ENCODE measurements around the gene MAPK4.
"Not testable (repeated sequence)": the region's sequence is repeated elsewhere in the genome, so short reads cannot be mapped to it uniquely, and the experiment has no call there.

The MAPK4 gene

DNA sequence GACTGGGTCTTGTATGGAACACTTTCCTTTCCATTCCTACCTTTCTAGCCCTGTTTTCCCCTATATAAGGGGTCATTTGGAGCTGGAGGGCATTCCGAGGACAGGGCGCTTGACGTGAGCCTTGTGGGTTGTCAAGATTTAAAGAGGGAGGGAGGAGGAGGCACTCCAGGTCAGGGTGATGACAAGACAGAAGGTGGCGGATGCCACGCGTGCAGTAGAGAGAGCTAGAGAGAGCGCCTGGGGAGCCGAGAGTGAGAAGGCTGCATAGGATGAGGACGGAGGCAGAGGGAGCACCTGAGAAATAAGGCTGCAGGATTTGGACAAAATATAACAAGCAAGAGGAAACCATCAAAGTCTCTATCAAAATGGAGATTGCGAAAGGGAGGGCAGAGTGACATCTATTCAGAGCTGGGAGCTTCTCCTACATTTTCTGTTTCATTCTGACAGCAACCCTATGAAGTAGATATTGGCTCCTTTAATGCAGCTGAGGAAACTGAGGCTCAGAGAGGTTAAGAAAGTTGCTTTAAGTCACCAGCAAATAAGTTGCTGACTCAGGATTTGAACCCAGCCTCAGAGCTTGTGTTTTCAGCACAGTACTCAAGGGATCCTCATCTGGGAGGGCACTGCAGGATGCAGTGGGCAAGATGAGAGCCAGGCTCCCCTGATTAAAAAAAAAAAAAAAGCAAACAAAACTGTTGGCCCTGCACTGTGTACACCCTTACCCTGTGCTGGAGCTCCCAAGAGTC, 135.7 kb downstream of the MAPK4 start:
- ATAC-seq, result no peak

DNA sequence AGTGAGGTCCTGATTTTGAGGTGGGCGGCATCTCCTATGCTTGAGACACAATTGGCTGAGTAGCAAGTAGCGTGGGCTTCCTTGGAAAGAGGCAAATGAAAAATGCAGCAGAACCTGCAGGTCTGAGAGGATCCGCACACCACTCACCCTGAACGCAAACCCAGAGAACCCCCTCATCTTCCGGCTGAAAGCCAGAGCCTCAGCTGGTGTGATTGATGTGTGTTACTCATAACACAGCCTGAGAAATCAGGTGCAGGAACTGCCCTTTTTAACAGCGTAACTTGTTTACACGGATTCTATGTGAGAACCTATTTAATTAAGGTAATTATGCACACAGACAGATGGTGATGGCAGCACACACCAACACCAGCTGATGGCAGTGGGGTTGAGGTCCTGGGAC, 136.5 kb downstream of the MAPK4 start:
- ATAC-seq, result no peak

DNA sequence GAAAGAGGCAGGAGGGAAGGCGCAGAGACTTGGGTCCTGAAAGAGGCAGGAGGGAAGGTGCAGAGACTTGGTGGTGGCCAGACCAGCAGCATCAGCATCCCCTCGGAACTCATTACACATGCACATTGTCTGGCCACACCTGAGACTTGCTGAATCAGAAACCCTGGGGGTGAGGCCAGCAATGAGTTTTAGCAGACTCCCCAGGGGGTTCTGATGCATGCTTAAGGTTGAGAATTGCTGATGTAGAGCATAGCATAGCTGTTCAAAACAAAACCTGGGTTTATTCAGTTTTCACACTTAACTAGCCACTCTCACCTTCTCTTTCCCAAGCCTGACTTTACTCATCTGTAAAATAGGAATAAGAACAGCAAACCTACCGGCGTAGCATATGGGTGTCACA, 137.0 kb downstream of the MAPK4 start:
- ATAC-seq, result peak in 1 of 2 donors; percentile 24

DNA sequence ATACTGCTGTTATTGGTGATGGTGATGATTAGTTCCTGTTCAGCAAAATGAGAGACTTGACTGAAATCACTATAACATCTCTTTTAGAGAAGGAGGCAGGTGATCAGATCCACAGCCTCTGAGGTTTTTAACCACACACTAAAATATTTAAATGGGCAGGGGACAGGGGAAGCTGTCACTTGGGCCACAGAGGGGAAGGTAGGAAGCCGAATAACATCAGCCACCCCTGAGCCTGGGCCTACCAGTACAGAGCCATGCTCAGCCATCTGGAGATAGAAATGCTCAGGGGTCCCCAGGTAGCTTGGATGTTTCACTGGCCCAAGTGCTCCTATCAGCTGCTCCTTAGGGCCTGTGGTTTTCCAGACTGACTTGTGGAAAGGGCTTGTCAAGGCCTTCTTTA, 137.6 kb downstream of the MAPK4 start:
- ATAC-seq, result no peak

DNA sequence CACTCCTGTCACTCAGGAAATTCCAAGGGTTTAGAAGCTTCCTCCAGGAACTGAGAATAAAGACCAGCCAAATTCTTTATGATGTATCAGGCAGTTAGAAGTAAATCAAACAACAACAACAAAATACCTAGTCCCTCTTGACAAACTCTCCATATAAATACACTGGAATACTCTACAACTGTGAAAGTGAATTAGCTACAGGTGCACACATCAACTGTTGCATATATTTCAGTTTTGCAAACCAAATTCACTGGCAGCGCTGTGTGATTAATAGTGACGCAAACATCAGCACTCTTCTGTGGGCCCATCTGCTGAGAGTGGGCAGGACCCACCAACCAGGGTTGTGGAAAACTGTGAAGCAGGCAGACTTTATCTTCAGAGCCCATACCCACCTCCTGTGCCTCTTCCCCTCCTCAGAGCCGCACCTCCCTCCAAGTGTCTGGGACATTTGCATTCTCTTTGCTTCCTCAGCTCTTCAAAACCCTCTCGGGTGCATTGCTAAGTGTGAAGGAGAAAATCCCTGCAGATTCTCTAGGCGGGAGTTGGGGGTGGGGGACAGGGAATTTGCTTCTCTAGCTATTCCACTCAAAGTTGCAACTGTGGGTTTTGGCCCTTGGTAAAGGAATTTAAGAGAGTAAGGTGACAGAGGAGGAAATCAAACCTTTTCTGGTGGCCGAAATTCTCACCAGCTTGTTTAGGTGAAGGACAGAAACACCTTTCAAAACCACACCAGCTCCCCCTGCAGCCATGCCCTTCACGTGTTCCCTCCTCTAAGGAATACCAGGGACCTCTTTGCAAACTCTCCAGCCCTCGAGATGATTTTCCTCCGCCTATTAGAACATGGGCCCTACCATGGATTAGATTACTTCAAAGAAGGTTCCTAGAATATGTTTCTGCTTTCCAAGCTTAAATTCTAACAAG, 140.6 kb downstream of the MAPK4 start:
- ATAC-seq, result no peak

DNA sequence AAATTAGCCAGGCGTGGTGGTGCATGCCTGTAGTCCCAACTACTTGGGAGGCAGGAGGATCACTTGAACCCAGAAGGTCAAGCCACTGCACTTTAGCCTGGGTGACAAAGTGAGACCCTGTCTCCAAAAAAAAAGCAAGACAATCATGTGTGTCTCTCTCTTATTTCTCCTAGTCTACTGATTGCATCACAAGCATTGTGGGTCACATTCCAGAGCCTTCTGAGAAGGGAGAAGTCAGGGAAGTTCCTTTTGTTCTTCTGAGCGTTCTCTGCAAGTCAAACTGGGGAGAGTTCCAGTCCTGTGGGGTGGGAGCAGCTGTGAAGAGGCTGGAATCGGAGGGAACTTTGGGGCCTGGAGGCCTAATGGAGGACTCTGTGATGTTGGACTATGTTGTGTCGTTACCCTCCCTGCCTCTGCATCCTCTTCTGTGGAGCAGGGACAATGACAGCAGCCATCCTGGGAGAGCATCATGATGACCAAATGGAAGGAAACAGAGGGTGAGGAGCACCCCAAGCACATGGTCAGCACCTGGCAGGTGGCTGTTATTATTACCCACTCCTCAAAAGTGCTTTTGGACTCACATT, 144.6 kb downstream of the MAPK4 start:
- no peak for ATAC-seq

DNA sequence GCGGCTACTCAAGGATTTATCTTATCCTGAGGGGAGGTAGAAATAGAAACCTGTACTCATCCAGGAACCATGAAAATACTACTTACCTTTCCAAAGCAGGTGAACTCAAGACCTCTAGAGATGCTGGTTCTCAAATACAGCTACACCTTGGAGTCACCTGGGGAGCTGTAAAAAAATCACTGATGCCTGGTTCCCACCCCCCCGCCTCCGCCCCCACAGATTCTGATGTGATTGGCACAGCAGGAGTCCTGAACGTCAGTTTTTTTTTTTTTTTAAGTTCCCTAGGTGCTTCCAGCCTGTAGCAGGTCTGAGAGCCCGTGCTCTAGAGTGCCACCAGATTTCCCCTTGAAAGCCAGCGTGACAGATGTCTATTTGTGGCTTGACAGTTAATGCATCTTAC, 146.3 kb downstream of the MAPK4 start:
- no peak for ATAC-seq

DNA sequence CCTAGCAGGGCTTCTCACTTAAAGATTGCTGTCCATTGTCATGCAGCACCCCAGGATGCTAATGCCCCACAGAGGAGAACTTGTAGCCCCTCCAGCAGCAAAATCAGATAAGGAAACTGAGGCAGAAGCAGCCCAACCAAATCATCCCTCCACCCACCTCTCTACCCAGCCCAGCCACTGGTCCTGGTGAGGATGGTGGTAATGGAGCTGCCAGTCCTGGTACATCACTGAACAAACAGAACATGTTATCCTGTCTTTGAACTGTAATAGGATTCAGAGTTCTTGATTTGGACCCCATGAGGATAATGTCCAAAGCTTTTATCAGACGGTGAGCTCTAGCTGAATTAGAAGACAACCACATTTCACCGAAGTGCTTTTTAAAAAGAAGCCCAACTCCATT, 146.8 kb downstream of the MAPK4 start:
- ATAC-seq, result no peak

DNA sequence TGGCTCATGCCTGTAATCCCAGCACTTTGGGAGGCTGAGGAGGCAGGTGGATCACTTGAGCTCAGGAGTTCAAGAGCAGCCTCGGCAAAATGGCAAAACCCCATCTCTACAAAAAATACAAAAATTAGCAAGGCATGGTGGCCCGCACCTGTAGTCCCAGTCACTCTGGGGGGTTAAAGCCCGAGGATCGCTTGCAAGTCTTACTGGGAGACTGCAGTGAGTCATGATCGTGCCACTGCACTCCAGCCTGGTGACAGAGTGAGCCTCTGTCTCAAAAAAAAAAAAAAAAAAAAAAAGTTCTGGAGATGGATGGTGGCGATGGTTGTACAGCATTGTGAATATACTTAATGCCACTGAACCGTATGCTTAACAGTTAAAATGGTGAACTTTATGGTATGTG, 147.4 kb downstream of the MAPK4 start:
- not testable (repeated sequence) for ATAC-seq

DNA sequence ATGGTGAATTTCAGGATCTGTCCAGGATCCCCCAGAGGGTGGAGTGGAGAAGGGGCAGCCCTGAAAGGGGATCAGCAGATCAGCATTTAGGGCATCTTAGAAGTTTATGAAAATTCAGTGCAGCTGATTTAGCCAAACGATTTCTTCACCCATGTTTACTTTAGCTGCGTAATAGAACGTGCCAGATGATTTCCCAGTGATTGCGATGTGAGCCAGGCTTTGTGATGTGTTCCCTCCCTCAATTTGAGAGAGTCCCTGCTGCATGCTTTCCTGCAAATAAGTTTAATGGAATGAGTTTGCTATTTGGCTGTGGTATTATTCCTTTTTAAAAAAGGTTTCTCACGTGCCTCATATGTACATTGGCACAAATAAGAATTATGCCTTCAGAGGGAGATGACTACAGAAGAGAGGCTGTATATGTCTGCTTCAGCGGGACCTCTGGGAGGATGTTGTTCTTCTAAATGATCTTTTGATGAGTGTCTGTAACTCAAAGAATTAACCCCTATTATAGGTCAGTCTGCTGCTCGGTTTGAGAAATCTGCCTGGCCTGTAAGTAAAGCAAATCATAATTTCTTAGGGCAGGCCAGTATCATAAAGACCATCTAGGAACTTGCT, 148.1 kb downstream of the MAPK4 start:
- ATAC-seq, result no peak

DNA sequence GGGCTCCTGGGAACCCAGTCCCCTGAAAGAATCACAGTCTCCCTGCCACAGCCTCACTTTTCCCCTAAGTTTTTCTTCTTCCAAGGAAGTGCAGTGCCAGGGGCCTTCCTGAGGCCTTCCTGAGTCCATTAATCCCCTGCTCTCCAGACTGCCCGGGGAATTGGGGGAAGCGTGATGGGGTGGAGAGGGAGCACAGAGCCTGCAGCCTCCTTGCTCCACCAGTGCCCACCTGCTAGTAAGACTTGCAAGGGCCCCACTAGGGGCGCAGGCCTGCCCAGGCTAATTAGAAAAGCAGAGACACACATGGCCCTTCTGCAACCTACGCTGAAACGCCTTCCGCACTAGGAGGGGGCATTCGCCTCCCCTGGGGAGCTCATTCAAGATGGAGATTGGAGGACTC, 149.3 kb downstream of the MAPK4 start:
- no peak for ATAC-seq

DNA sequence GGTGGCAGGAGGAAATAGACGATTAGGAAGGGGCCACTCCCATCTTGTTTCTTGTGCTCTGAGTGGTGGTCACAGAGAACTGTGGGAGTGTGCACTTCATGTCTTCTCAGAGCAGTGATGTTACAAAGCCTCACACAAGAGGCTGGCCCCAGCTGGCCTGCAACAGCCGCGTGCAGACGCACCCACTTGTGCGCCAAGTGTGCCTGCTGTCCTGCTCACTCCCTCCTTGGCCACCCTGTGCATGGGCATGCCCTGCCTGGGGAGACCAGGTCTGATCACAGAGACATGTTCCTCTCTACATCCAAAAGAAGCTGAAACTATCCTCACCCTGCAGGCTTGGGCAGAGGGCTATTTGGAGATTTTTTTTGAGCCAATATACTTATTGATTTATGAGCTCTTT, 151.5 kb downstream of the MAPK4 start:
- ATAC-seq, result no peak

DNA sequence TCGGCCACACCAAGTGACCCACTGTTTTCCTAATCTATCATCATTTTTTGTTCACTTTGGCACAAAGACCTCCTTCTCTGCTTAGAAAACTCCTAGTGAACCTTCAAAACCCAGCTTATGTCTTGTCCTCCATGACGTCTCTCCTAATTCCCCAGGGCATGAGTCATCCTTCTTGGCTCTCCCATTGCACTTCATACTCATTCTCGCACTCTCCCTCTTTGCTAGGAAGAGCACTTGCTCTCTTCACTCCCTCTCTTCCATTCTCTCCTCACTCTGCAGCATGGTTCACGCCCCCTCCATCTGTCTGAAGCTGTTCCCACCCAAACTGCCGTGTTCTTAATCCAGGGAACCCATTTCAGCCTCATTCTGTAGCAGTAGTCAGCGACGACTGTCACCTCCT, 156.0 kb downstream of the MAPK4 start:
- no peak for ATAC-seq

DNA sequence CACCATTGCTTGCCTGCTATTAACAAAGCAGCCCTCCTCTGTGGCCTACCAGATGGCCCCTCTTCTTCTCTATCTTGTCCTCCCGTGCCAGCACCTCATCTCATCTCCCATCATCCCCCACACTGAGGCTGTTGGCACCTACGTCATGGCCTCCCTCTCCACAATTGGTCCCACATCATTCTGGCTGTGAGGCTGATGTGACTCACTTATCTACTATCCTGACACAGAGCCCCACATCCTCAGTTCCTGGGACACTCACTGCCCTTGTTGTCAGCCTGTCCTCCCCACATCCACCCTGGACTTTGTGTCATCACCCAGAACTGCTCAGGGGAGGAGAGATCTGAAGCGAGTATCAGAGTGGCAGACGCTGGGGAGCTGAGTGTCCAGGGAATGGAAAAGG, 157.0 kb downstream of the MAPK4 start:
- ATAC-seq, result no peak

DNA sequence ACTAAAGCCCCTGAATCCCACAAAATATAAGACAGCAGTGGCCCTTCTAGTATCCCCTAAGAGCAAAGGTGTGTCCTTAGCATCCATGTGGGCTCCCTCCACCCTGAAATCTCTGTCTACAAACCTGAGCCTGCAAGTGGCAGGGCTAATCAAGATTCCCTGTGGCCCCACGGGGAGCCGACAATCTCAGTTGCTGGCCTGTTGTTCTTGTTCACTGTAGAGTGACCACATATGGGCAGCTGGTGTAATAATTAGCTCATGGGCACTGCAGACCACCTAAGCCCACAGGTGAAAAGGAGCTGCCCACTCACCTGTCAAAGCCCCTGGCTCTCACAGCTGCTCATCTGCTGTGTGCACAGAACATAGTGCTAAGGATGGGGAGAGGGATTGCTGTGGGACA, 157.7 kb downstream of the MAPK4 start:
- ATAC-seq, result no peak

DNA sequence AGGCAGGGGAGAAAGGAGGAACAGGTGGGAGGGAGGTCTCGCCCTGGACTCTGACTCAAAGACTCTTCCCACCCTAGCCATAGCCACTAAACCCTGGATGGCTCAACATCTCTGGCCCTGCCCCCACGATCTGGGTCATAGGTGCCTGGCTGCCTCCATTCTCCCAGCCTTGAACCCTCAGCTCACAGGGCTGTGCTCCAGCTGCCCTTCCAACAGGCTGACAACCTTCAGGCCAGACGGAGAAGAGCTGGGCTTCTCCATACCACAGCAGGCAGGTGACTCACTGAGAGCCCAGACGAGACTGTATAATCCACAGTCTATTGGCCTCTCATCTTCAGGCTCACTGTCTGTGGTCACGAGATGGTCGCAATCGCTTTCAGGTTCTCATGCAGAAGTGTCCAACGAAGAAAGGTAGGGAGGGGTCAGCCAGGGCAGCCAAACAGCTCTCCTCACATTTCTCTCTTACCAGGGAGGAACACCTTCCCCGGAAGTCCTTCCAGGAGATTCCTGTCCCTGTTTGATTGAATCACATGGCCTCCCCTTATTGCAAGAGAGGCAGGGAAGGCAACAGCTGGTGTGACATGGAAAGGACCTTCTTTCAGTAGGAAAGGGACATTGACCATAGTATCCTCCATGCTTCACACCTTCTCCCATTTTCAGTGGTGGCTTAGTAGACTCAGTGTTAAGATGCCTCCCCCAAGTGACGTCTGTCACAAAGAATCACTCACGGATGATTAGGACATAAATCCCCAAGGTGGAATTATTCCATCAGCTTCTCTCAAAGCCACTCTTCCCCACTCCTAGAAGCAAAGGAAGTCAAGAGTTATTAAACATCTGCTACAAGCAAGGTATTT, 159.8 kb downstream of the MAPK4 start:
- ATAC-seq, result no peak

DNA sequence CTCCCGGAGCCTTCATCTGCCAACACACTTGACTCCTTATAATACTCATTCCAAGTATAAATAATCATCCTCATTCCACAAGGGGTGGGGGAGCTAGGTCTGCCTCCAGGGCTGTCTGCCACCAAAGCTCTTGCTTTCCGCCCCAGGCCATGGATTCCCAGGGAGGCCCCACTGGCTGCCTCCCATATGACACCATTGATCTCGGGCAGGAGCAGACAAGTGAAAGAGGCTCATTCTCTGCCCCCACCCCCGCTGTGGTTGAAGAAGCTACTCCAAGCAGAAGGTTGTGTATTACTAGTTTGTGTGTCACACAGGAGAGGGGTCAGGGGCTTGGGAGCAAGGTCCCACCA, 160.4 kb downstream of the MAPK4 start:
- no peak for ATAC-seq

DNA sequence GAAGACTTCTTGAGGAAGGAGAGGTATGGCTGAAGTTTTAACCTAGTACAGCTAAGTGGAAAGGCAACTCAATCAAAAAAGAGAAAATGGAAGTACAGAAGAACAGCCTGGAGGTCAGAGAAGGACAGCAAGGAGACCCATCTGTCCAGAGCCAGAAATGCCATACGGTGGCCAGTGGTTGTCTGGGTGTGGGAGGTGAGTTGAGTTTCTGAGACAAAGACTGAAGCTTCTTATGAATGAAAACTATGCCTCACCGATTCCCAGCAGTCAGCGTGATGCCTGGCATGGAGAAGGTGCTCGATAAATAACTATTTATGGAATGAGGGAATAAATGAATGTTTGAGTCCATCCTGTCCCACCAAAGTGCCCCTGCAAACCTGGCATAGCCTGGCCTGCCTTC, 161.1 kb downstream of the MAPK4 start:
- no peak for ATAC-seq

DNA sequence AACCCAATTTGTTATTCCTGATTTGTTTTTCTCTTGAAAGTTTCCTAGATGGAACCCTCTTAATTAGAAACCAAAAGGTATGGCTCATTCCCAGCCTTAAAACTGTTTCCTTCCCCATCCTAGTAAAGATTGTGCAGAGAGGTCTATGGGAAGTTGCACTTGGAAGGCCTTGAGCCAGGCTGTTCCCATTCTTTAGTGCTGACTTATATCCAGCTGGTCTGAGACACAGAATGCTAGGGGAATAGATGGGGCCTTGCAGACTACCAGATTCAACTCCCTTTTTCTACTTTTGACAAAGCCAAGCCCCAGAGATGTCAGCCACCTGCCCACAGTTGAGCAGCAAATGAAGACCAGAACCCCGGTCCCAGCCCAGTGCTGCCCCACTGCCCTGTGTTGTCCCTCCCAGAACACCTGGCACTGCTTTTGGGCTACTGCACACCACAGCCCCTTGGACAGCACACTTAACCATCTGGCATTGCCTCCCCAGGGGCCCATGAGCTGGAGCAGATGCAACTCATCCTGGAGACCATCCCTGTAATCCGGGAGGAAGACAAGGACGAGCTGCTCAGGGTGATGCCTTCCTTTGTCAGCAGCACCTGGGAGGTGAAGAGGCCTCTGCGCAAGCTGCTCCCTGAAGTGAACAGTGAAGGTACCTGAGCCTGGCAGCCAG, 161.7 kb downstream of the MAPK4 start:
- no peak for ATAC-seq

DNA sequence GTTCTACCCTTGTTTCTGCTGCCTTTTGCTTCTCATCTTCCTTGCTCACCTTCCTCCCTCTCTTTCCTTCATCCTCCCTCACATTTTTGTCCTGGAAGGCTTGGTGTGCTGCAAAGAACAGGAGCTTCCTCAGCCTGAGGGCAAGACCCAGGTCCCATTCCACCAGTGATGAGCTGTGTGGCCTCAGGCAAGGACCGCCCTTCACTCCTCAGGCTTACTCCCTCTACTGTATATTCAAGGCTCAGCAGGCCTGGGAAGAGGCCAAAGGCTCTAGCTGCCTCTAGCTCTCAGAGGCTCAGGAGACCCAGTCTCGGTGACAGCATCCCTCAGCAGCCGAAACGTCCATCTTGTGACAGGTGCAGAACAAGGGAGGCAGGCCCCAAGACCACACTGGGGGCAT, 162.4 kb downstream of the MAPK4 start:
- ATAC-seq, result no peak

DNA sequence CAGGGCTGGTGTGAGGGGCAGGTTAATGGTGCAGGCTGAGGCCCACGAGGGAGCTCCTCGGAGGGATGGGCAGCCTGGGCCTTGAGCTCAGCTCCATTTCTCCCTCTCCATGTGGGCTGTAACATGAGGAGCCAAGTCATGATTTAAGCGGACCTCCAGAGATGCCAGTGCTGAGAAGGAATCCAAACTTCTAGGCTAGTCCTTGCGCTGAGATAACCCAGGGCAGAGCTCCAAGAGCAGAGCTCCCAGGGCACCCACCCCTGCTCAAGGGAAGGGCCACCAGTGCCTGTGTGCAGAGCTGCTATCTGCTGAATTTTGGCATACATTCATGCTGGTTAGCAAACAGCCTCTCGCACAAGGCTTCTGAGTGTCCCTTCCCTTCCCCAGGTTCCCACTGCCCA, 164.9 kb downstream of the MAPK4 start:
- ATAC-seq, result no peak

Measured in activated CD4-positive, CD25-positive, alpha-beta regulatory T cell treated with anti-CD3 and anti-CD28 coated beads, Interleukin-2, amount 50 U/mL, for 24 hours (primary cell).